Activated T-cell treated with anti-CD3 and anti-CD28 coated beads, Interleukin-2, amount 50 U/mL, for 24 hours (primary cell): ENCODE measurements around the gene ZNF521.

Experiments used
- DNase-seq: peaks from one replicate; pipeline ENCODE4 v3.0.0-alpha.2; 2020
- H3K27ac Mint-ChIP-seq: 2 replicates; pipeline ENCODE4 v1.8.0; 2020; ENCODE audit warnings: mild to moderate bottlenecking, mixed read lengths
- H3K27me3 Mint-ChIP-seq: 2 replicates; pipeline ENCODE4 v1.8.0; 2020; ENCODE audit warnings: mixed read lengths
- H3K36me3 Mint-ChIP-seq: 2 replicates; pipeline ENCODE4 v1.8.0; 2020; ENCODE audit warnings: low read depth, mixed read lengths
- H3K4me1 Mint-ChIP-seq: 2 replicates; pipeline ENCODE4 v1.8.0; 2020; ENCODE audit warnings: low read depth, mixed read lengths
- H3K4me3 Mint-ChIP-seq: 2 replicates; pipeline ENCODE4 v1.8.0; 2020; ENCODE audit warnings: mild to moderate bottlenecking, moderate library complexity, mixed read lengths
- H3K9me3 Mint-ChIP-seq: 2 replicates; pipeline ENCODE4 v1.8.0; 2020; ENCODE audit warnings: mixed read lengths

Gene ZNF521

GRCh38 chr18:25019086-25019860 lies 332.7 kb downstream of the ZNF521 start:
- no peaks in the 10 kb centered on the region for H3K27me3 Mint-ChIP-seq
- H3K27ac Mint-ChIP-seq, result no peak overlapping the region
- H3K9me3 Mint-ChIP-seq, result peaks cover 3% of the 10 kb centered on the region
- no peak for DNase-seq
- no peaks in the 10 kb centered on the region for H3K36me3 Mint-ChIP-seq
- no peak overlapping the region for H3K4me3 Mint-ChIP-seq
- H3K4me1 Mint-ChIP-seq, result no peaks in the 10 kb centered on the region

GRCh38 chr18:25016666-25017065 lies 335.3 kb downstream of the ZNF521 start:
- Mint-ChIP-seq H3K9me3 (peaks cover 3% of the 10 kb centered on the region), H3K4me1 (no peaks in the 10 kb centered on the region), H3K36me3 (no peaks in the 10 kb centered on the region), H3K4me3 (no peak overlapping the region), H3K27me3 (no peaks in the 10 kb centered on the region), H3K27ac (no peak overlapping the region)
- no peak for DNase-seq

- no peak overlapping the region for H3K27ac Mint-ChIP-seq
- DNase-seq, result no peak
- no peaks in the 10 kb centered on the region for H3K27me3 Mint-ChIP-seq
- no peaks in the 10 kb centered on the region for H3K4me1 Mint-ChIP-seq
- no peaks in the 10 kb centered on the region for H3K36me3 Mint-ChIP-seq
- no peak overlapping the region for H3K4me3 Mint-ChIP-seq
- peaks cover 3% of the 10 kb centered on the region for H3K9me3 Mint-ChIP-seq
These were observed 335.8 kb downstream of the ZNF521 start for GRCh38 chr18:25016181-25016580.
